K562 (cell line): ENCODE measurements around the gene BEST1. TPM values are rescaled to one million over a fixed set of nuclear protein-coding genes. Genes with fewer than 3 reads are reported as not detected.

Source experiments
- DPF2 ChIP-seq: fragments of 450-650 bp; IDR thresholded peaks from 2 replicates; pipeline ENCODE4 v1.6.1; 2016
- FOXP1 ChIP-seq: sonication (generic); formaldehyde crosslinking; IDR thresholded peaks from 2 replicates; pipeline ENCODE4 v1.8.0; 2022; ENCODE audit warnings: mild to moderate bottlenecking, missing genetic modification reagents
- GTF2F1 ChIP-seq: IDR thresholded peaks from 2 replicates; pipeline ENCODE4 v1.6.1; 2011; ENCODE audit warnings: low read depth, low read length, improper control_type of control experiment
- HDAC6 ChIP-seq: IDR thresholded peaks from 2 replicates; pipeline ENCODE4 v1.6.1; 2012; ENCODE audit warnings: low read depth, mild to moderate bottlenecking, control low read depth, inconsistent platforms, low read length, moderate library complexity
- HMG20B ChIP-seq: fragments of 250-450 bp; sonication (Bioruptor Pico); IDR thresholded peaks from 2 replicates; pipeline ENCODE4 v1.5.0; 2021; ENCODE audit warnings: mild to moderate bottlenecking
- KLF10 ChIP-seq: fragments of 250-450 bp; sonication (Bioruptor Pico); IDR thresholded peaks from 2 replicates; pipeline ENCODE4 v1.6.1; 2021; ENCODE audit warnings: matching md5 sums
- MCM7 ChIP-seq, 2 experiments: fragments of 450-650 bp; IDR thresholded peaks; 2 replicates each; pipeline ENCODE4 v1.6.1; 2016 to 2018
- MGA ChIP-seq: fragments of 450-650 bp; IDR thresholded peaks from 2 replicates; pipeline ENCODE4 v1.6.1; 2016; ENCODE audit warnings: mild to moderate bottlenecking, moderate library complexity
- MTA3 ChIP-seq: fragments of 450-650 bp; formaldehyde crosslinking; IDR thresholded peaks from 2 replicates; pipeline ENCODE4 v1.6.1; 2017; ENCODE audit warnings: mild to moderate bottlenecking, borderline replicate concordance
- NFIC ChIP-seq: fragments of 450-650 bp; IDR thresholded peaks from 2 replicates; pipeline ENCODE4 v1.6.1; 2017; ENCODE audit warnings: mild to moderate bottlenecking, inconsistent platforms
- NR2F6 ChIP-seq: fragments of 450-650 bp; formaldehyde crosslinking; IDR thresholded peaks from 2 replicates; pipeline ENCODE4 v1.4.0; 2020; ENCODE audit warnings: mild to moderate bottlenecking
- PKNOX1 ChIP-seq: fragments of 450-650 bp; IDR thresholded peaks from 2 replicates; pipeline ENCODE4 v1.6.1; 2016
- PURB ChIP-seq: sonication (generic); formaldehyde crosslinking; IDR thresholded peaks from 2 replicates; pipeline ENCODE4 v1.9.0; 2021; ENCODE audit warnings: low read depth, mild to moderate bottlenecking, missing genetic modification reagents
- ZNF311 ChIP-seq: fragments of 250-450 bp; sonication (Bioruptor Pico); IDR thresholded peaks from 2 replicates; pipeline ENCODE4 v1.4.0; 2020; ENCODE audit warnings: mild to moderate bottlenecking, moderate library complexity
- ZNF347 ChIP-seq: fragments of 450-650 bp; formaldehyde crosslinking; IDR thresholded peaks from 2 replicates; pipeline ENCODE4 v1.4.0; 2020; ENCODE audit warnings: low read depth, mild to moderate bottlenecking, moderate library complexity
- ZNF644 ChIP-seq: fragments of 200-800 bp; sonication (Bioruptor generic); IDR thresholded peaks from 2 replicates; pipeline ENCODE4 v1.6.1; 2016; ENCODE audit warnings: low read depth, missing genetic modification characterization, missing compliant biosample characterization
- ZNF668 ChIP-seq: fragments of 250-450 bp; sonication (Bioruptor Pico); IDR thresholded peaks from 2 replicates; pipeline ENCODE4 v1.8.0; 2022; ENCODE audit warnings: mild to moderate bottlenecking, inconsistent platforms
- ZSCAN32 ChIP-seq: fragments of 450-650 bp; formaldehyde crosslinking; IDR thresholded peaks from 2 replicates; pipeline ENCODE4 v1.4.0; 2020; ENCODE audit warnings: mild to moderate bottlenecking, moderate library complexity
- polyA plus RNA-seq, 8 experiments: library from polyadenylated mRNA; depleted of rRNA in 4 of 8; stranded (reverse) in 5 of 8; unstranded in 3 of 8; fragments of >200 nt; fragmentation: Nextera tagmentation in 2 of 8; fragmentation: Illumina TruSeq in 1 of 8; extraction: Ambion mirVana in 2 of 8; extraction: Trizol in 1 of 8; gene quantifications; 2 replicates each; pipeline versions ENCODE4 v1.2.1 to v1.2.3, GENCODE V29; 2011 to 2014; ENCODE audit warnings: inconsistent platforms in 1 of 8, missing spikeins in 1 of 8
- total RNA-seq, 7 experiments: library from RNA; depleted of rRNA in 6 of 7; stranded (reverse); fragments of >200 nt in 6 of 7; fragmentation: Illumina TruSeq in 2 of 7; extraction: Trizol in 2 of 7; gene quantifications; 2 replicates each; pipeline versions ENCODE4 v1.2.1 to v1.2.3, GENCODE V29; 2011 to 2021; ENCODE audit warnings: low replicate concordance in 1 of 7

BEST1 gene
- total and polyA plus RNA-seq, 9 of the 15 experiments (the other 6 are each of a cell fraction or from before 2014, with no cell fraction given), result 0.07 to 1.3 (median 0.40) TPM

DNA sequence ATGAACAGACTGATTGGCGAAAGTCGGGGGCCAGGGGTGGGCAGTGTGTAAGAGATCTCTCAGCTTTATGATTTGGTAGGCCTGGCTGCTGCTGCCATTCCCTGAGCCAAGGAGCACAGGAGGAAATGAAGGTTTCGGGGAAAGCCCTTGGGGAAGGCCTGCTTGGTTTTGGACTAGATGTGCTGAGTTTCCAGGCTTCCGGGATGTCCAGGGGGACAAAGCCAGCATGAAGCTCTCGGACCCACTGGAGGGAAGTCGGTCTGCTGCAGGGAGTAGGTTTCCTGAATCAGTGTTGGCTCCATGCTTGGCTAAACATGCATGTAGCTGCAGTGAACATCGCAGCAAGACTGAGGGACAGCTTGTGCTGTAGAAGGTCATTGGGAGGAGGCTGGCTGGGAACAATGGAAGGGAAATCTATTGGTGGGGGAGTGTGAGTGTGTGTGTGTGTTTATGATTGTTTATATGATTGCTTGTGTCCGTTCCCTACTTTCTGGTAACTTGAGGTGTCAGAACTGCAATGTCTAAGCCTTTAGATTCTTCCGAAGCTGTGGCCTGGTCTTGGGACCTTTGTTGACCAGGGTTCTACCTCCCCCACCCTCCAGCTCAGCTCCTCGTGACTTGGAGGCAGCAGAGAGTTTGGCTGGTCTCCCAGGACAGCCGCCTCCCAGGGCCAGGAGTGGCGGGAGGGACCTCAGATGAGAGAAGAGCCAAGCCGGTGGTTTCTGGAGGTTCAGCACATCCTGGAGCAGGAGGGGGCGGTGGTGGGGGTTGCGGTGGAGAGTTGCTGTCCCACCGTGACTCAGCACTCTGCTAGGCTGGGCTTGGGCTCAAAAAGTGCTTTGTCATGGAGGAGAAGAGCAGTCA, 21.3 kb downstream of the BEST1 start (continued):
- TF ChIP-seq MGA (peak; percentile 72), NR2F6 (CRISPR knock-in tag) (no peak), ZNF347 (CRISPR knock-in tag) (no peak), KLF10 (CRISPR knock-in tag) (no peak), GTF2F1 (no peak), MCM7 (IDR thresholded peaks at IDR 0.05) (no peak), ZNF668 (CRISPR knock-in tag) (no peak), FOXP1 (peak; percentile 88), PKNOX1 (peak; percentile 61), DPF2 (peak; percentile 88), NFIC (peak; percentile 96), HDAC6 (no peak), ZNF644 (tag) (no peak; the same call in none of the 2 replicates), HMG20B (CRISPR knock-in tag) (no peak), MTA3 (peak; percentile 67; the same call in 1 of the 2 replicates), ZSCAN32 (no peak), PURB (no peak), ZNF311 (CRISPR knock-in tag) (no peak)
